K562 (cell line): Measurements from ENCODE around the gene SLC26A11. TPM values are rescaled to one million over a fixed set of nuclear protein-coding genes. Genes with fewer than 3 reads are reported as not detected.

Experiments
- ERF ChIP-seq: fragments of 450-650 bp; formaldehyde crosslinking; IDR thresholded peaks from 2 replicates; pipeline ENCODE4 v1.4.0; 2020; ENCODE audit warnings: mild to moderate bottlenecking, mixed read lengths
- MAZ ChIP-seq, 2 experiments: fragments of 450-650 bp in 1 of 2; sonication (generic) in 1 of 2; formaldehyde crosslinking; IDR thresholded peaks in 1 of 2; conservative IDR thresholded peaks in 1 of 2; 2 replicates each; pipeline versions ENCODE4 v1.4.0 to v1.5.0; 2020; ENCODE audit warnings: mild to moderate bottlenecking in 1 of 2, missing genetic modification reagents in 1 of 2
- PCBP1 ChIP-seq: fragments of 200-400 bp; formaldehyde crosslinking; IDR thresholded peaks from 2 replicates; pipeline ENCODE4 v1.6.1; 2018; ENCODE audit warnings: mild to moderate bottlenecking, low read depth, low read length; ENCODE audit not compliant: poor library complexity, severe bottlenecking
- REST ChIP-seq, 2 experiments: fragments of 450-650 bp; formaldehyde crosslinking in 1 of 2; IDR thresholded peaks; 2 replicates each; pipeline versions ENCODE4 v1.4.0 to v1.6.1; 2014 to 2020; ENCODE audit warnings: mild to moderate bottlenecking in 2 of 2, borderline replicate concordance in 1 of 2, low read depth in 1 of 2
- ZFX ChIP-seq: sonication (generic); formaldehyde crosslinking; IDR thresholded peaks from 2 replicates; pipeline ENCODE4 v1.8.0; 2022; ENCODE audit warnings: mild to moderate bottlenecking, missing genetic modification reagents, moderate library complexity
- polyA plus RNA-seq, 8 experiments: library from polyadenylated mRNA; depleted of rRNA in 4 of 8; stranded (reverse) in 5 of 8; unstranded in 3 of 8; fragments of >200 nt; fragmentation: Nextera tagmentation in 2 of 8; fragmentation: Illumina TruSeq in 1 of 8; extraction: Ambion mirVana in 2 of 8; extraction: Trizol in 1 of 8; gene quantifications; 2 replicates each; pipeline versions ENCODE4 v1.2.1 to v1.2.3, GENCODE V29; 2011 to 2014; ENCODE audit warnings: inconsistent platforms in 1 of 8, missing spikeins in 1 of 8
- total RNA-seq, 7 experiments: library from RNA; depleted of rRNA in 6 of 7; stranded (reverse); fragments of >200 nt in 6 of 7; fragmentation: Illumina TruSeq in 2 of 7; extraction: Trizol in 2 of 7; gene quantifications; 2 replicates each; pipeline versions ENCODE4 v1.2.1 to v1.2.3, GENCODE V29; 2011 to 2021; ENCODE audit warnings: low replicate concordance in 1 of 7

SLC26A11 gene
- total and polyA plus RNA-seq, 9 of the 15 experiments (the other 6 are each of a cell fraction or from before 2014, with no cell fraction given): 0.06 to 3.1 (median 1.2) TPM; not detected in 1

GRCh38 chr17:80260791-80261158, 40.5 kb downstream of the SLC26A11 start, which contains the start of gene RNF213 (continued):
- TF ChIP-seq REST (IDR thresholded peaks at IDR 0.05; ENCODE audit: borderline replicate concordance) (no peak), REST (CRISPR knock-in tag; IDR thresholded peaks at IDR 0.05; ENCODE audit: low read depth) (no peak; the same call in 1 of the 2 replicates), ERF (CRISPR knock-in tag) (0 out of 2 replicates have a peak, but pooled peaks have one; percentile 59), PCBP1 (peak; percentile 48), ZFX (peak; percentile 30; the same call in 1 of the 2 replicates), MAZ (CRISPR knock-in tag; conservative IDR thresholded peaks at IDR 0.05 in 1 of 2, IDR thresholded peaks at IDR 0.05 in 1 of 2) (peak in 1 of 2 experiments; percentile 78; a peak in 2 of 4 replicates)
